ENCODE results near the gene RRAGC.

DNA sequence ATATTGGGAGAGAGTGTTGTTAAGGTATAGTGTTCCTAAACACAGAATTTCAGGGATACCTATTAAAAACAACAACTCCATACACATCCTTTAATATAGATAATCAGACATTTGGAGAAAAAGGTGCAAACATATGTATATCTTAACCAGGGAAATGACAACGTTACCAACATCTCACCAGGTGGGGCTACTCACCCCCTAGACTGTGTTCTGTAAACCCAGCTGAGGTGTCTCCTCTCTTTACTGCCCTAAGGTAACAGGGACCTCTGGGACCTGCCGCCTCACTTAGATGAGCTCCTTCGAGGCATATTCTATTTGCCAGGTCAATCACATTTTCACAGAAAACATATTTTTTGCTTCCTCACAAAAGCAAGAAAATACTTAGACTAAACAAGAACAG lies 13.4 kb downstream of the RRAGC start:
- TF ChIP-seq CTCF (conservative IDR thresholded peaks at IDR 0.05 in 1 of 2, IDR thresholded peaks at IDR 0.05 in 1 of 2; ENCODE audit: low read depth in 1 of 2, low read length in 2 of 2) (no peak), EZH2 (IDR thresholded peaks at IDR 0.05; ENCODE audit: low read length, missing control alignments) (no peak)
